ENCODE results near the gene PARD3.
"Not testable (repeated sequence)": the region's sequence is repeated elsewhere in the genome, so short reads cannot be mapped to it uniquely, and the experiment has no call there.

The PARD3 gene

DNA sequence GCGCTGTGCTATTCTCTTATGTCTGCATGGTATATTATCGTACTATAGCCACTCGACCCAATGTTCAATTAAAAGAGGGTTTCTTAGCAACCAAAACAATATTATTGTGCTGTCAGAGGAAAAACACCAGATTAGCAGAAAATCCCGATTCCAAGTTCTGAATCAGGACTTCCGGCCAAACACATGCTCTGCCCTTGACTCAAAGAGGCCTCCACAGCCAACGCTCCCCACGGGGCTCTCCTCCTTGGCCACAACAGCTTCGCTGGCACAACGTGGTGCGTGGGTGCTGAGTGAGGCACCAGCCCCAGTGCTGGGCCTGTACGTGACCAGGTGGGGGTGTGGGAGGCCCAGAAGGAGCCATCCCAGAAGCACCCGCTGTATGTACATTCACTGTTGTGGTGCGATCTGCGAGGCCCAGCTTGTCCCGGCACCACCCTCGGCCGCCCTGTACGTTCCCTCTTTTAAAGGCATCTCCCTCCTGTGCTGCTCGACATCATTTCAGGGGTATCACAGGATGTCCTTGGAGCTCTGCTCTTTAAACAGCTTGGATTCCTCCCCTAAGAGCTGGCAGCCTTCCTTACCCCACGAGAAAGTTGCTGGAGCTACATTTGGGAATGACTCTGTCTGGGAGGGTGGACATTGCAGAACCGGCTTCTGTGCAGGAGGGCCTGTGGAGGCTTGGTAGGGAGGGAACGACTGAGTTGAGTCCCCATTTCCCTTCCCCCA, 736.2 kb downstream of the PARD3 start:
- DNase-seq, result no peak

DNA sequence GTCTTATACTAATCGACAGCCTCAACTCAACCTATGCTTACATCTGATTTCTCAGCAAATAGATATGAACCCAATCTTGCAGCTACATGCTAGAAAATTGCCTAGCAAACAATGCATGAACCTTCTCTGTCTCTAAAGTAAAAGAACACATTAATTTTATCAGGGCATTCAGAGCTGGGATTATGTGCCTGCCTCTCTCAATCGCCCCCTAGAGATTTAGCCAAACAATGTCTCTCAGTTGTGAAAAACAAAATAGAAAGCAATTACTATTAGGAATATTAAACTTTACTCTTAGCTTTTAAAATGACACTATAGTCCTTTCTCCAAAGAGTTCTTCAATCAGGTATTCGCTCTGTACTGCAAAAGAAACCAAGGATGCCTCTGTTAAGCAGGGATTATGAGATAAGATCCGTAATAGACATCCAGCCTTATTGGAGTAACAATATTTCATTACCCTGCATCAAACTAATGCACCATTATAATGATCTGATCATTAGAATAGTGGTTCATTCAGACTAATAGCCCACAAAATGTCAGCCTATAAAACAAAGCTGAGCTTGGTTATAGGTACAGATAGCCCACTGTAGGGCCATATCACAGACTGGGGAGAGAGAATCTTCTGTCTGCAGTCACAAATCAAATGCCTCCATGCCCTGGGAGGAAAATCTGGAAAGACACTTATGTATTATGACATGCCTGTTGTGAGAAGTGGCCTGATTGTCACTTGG, 736.9 kb downstream of the PARD3 start:
- no peak for DNase-seq

GRCh38 chr10:34076443-34076842, 738.7 kb downstream of the PARD3 start:
- DNase-seq, result no peak

- DNase-seq, result no peak
Observed at GRCh38 chr10:34075254-34075926, 739.7 kb downstream of the PARD3 start.

GRCh38 chr10:34074051-34074450, 741.0 kb downstream of the PARD3 start:
- DNase-seq, result no peak

DNA sequence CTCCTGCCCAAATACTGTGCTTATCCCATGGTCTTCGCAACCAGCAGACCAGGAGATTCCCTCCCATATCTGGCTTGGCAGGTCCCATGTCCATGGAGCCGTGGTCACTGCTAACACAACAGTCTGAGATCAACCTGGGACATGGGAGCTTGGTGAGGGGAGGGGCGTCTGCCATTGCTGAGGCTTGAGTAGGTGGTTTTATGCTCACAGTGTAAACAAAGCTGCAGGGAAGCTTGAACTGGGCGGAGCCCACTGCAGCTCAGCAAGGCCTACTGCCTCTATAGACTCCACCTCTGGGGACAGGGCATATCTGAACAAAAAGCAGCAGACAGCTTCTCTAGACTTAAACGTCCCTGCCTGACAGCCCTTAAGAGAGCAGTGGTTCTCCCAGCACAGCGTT, 747.4 kb downstream of the PARD3 start:
- not testable (repeated sequence) for DNase-seq

DNA sequence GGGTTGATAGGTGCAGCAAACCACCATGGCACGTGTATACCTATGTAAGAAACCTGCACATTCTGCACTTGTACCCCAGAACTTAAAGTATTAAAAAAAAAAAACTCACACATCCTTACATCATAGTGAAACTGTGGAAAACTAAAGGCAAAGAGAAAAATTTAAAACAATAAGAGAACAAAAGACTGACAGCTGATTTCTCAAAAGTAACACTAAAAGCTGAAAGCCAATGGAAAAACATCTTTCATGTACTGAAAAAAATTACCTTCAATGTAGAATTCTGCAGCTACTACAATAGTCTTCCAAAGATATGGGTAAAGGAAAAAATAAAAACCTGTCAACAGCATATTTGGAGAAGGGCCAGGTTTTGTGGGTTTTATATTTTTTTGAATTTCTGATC, 751.5 kb downstream of the PARD3 start:
- DNase-seq, result no peak

DNA sequence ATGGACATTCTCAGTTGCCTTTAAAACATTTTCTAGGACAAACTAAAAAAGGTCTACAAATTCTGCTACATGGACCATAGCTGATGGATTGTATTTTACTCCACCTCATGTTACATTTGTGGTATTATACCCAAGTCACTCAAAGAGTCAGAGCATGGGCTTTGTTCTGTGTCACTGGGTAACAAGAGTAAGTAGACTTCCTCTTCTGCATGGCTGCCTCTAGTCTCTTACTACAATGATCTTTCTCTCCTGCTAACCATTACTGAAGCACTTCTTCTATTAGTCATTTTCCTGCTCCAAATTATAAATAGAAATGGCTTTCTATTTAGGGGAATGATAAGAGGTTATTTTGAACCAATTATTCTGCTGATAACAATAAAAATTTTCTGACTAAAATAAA, 753.3 kb downstream of the PARD3 start:
- DNase-seq, result no peak
